HCT116 (cell line): ENCODE measurements around the gene TSPO. TPM values are rescaled to one million over a fixed set of nuclear protein-coding genes. Genes with fewer than 3 reads are reported as not detected.

Experiments
- ATAC-seq: fragments of 200-7000 bp; cut with Tn5 transposase; 2 replicates; pipeline ENCODE4 v1.9.1; 2020; ENCODE audit warnings: mild to moderate bottlenecking, moderate library complexity
- BruUV-seq: library from RNA; stranded (reverse); fragments of 400-500 nt; replicated peaks from 2 replicates; lab custom pipeline; 2021; lab: Mats Ljungman, UMichigan
- CTCF ChIA-PET: fragments of 300-600 bp; sonication (Branson Sonifier 250); formaldehyde crosslinking; loops from one replicate; lab custom pipeline; 2021; ENCODE audit warnings: antibody characterized with exemption; lab: Charles Lee
- POLR2A ChIA-PET: fragments of 300-600, 350-600 bp; sonication (Branson Sonifier 250); formaldehyde crosslinking; loops from one replicate; lab custom pipeline; 2021; ENCODE audit warnings: antibody characterized with exemption; lab: Charles Lee
- RAD21 ChIA-PET, 2 experiments: fragments of 300-600 bp; sonication (Branson Sonifier 250); formaldehyde crosslinking; loops; one replicate each; lab custom pipeline; 2023; ENCODE audit warnings: low total read pairs in 2 of 2; ENCODE audit not compliant: uncharacterized antibody in 2 of 2, unreplicated experiment in 2 of 2, low non-redundant PET in 1 of 2; lab: Charles Lee
- DNase-seq: peaks from one replicate; pipeline ENCODE4 v3.0.0-alpha.2; 2010; ENCODE audit warnings: low read depth, low spot score
- H2AFZ ChIP-seq: fragments of 200-600 bp; shearing (Covaris generic), sonication (generic); 2 replicates; pipeline ENCODE4 v1.6.1; 2017; ENCODE audit warnings: low read depth, mixed run types, mixed read lengths, antibody characterized with exemption, low read length; ENCODE audit not compliant: poor library complexity, severe bottlenecking
- H3K27ac ChIP-seq: 2 replicates; pipeline ENCODE4 v1.5.1; 2012; ENCODE audit warnings: low read depth, low read length
- H3K27me3 ChIP-seq: fragments of 200-600 bp; sonication (generic); 2 replicates; pipeline ENCODE4 v1.6.1; 2016; ENCODE audit warnings: mixed run types, low read length, mixed read lengths; ENCODE audit not compliant: insufficient read depth
- H3K36me3 ChIP-seq, 2 experiments: fragments of 200-500 bp in 1 of 2; fragments of 200-600 bp in 1 of 2; sonication (Bioruptor generic) in 1 of 2; sonication (generic) in 1 of 2; 2 replicates each; pipeline versions ENCODE4 v1.5.1 to v1.6.1; 2014 to 2016; ENCODE audit warnings: low read length in 2 of 2, inconsistent platforms in 1 of 2, mixed read lengths in 1 of 2, mixed run types in 1 of 2; ENCODE audit not compliant: insufficient read depth in 2 of 2, control insufficient read depth in 1 of 2
- H3K4me1 ChIP-seq, 2 experiments: fragments of 200-600 bp in 1 of 2; sonication (generic) in 1 of 2; 2 replicates each; pipeline versions ENCODE4 v1.5.1 to v1.6.1; 2012 to 2017; ENCODE audit warnings: low read length in 2 of 2, inconsistent platforms in 1 of 2, mild to moderate bottlenecking in 1 of 2, mixed read lengths in 1 of 2, mixed run types in 1 of 2, moderate library complexity in 1 of 2; ENCODE audit not compliant: insufficient read depth in 2 of 2, control insufficient read depth in 1 of 2
- H3K4me2 ChIP-seq: fragments of 200-600 bp; sonication (generic); 2 replicates; pipeline ENCODE4 v1.6.1; 2017; ENCODE audit warnings: mixed run types, low read length, mixed read lengths
- H3K4me3 ChIP-seq, 2 experiments: fragments of 200-600 bp in 1 of 2; sonication (generic) in 1 of 2; replicated peaks in 1 of 2; 2 replicates each; pipeline ENCODE4 v1.5.1; 2011 to 2016; ENCODE audit warnings: low read length in 2 of 2, control low read depth in 1 of 2, low read depth in 1 of 2, mild to moderate bottlenecking in 1 of 2, mixed read lengths in 1 of 2, mixed run types in 1 of 2
- H3K79me2 ChIP-seq: fragments of 200-600 bp; sonication (generic); 2 replicates; pipeline ENCODE4 v1.6.1; 2017; ENCODE audit warnings: mild to moderate bottlenecking, mixed run types, low read length, moderate library complexity, mixed read lengths; ENCODE audit not compliant: insufficient read depth
- H3K9ac ChIP-seq: fragments of 200-600 bp; sonication (generic); 2 replicates; pipeline ENCODE4 v1.6.1; 2016; ENCODE audit warnings: low read length, mixed read lengths
- H3K9me2 ChIP-seq: fragments of 200-600 bp; sonication (generic), shearing (Covaris generic); 2 replicates; pipeline ENCODE4 v1.6.1; 2017; ENCODE audit warnings: mixed run types, mild to moderate bottlenecking, moderate library complexity; ENCODE audit not compliant: insufficient read depth
- H3K9me3 ChIP-seq, 2 experiments: fragments of 200-500 bp in 1 of 2; fragments of 200-600 bp in 1 of 2; sonication (Bioruptor generic) in 1 of 2; sonication (generic) in 1 of 2; 2 replicates each; pipeline ENCODE4 v1.6.1; 2014 to 2017; ENCODE audit warnings: low read length in 2 of 2, mixed read lengths in 2 of 2, inconsistent platforms in 1 of 2, low read depth in 1 of 2, mild to moderate bottlenecking in 1 of 2, mixed run types in 1 of 2, moderate library complexity in 1 of 2; ENCODE audit not compliant: control insufficient read depth in 1 of 2, insufficient read depth in 1 of 2
- H4K20me1 ChIP-seq: fragments of 200-600 bp; sonication (generic), shearing (Covaris generic); 2 replicates; pipeline ENCODE4 v1.6.1; 2017; ENCODE audit warnings: mixed run types, mild to moderate bottlenecking, moderate library complexity; ENCODE audit not compliant: insufficient read depth
- CEBPB ChIP-seq: IDR thresholded peaks from 2 replicates; pipeline ENCODE4 v1.6.1; 2012; ENCODE audit warnings: low read depth
- CTCF ChIP-seq, 3 experiments: fragments of 200-600 bp in 1 of 3; sonication (generic) in 1 of 3; IDR thresholded peaks in 2 of 3; conservative IDR thresholded peaks in 1 of 3; 2 replicates each; pipeline ENCODE4 v1.5.1; 2012 to 2017; ENCODE audit warnings: low read depth in 2 of 3, low read length in 2 of 3, antibody characterized with exemption in 1 of 3, borderline replicate concordance in 1 of 3, control low read depth in 1 of 3, mild to moderate bottlenecking in 1 of 3, mixed read lengths in 1 of 3, mixed run types in 1 of 3, moderate library complexity in 1 of 3; ENCODE audit not compliant: insufficient read depth in 1 of 3
- EGR1 ChIP-seq: IDR thresholded peaks from 2 replicates; pipeline ENCODE4 v1.6.1; 2012; ENCODE audit warnings: low read depth
- ELF1 ChIP-seq: IDR thresholded peaks from 2 replicates; pipeline ENCODE4 v1.6.1; 2012; ENCODE audit warnings: low read depth, borderline replicate concordance
- EZH2 ChIP-seq: fragments of 200-600 bp; sonication (generic); IDR thresholded peaks from 2 replicates; pipeline ENCODE4 v1.6.1; 2017; ENCODE audit warnings: antibody characterized with exemption, mixed run types
- EZH2phosphoT487 ChIP-seq: fragments of 200-600 bp; IDR thresholded peaks from 2 replicates; pipeline ENCODE4 v1.6.1; 2018; ENCODE audit warnings: antibody characterized with exemption, borderline replicate concordance
- JUND ChIP-seq: IDR thresholded peaks from 2 replicates; pipeline ENCODE4 v1.6.1; 2012
- MAX ChIP-seq: IDR thresholded peaks from 2 replicates; pipeline ENCODE4 v1.6.1; 2012
- POLR2A ChIP-seq: IDR thresholded peaks from 2 replicates; pipeline ENCODE4 v1.7.0; 2011; ENCODE audit warnings: borderline replicate concordance; ENCODE audit not compliant: insufficient read depth, insufficient read length; ENCODE audit errors: extremely low read depth
- POLR2AphosphoS5 ChIP-seq: IDR thresholded peaks from 2 replicates; pipeline ENCODE4 v1.6.1; 2011; ENCODE audit warnings: mild to moderate bottlenecking, low read depth, low read length, moderate library complexity
- RAD21 ChIP-seq: IDR thresholded peaks from 2 replicates; pipeline ENCODE4 v1.6.1; 2012; ENCODE audit warnings: low read depth, mild to moderate bottlenecking
- SP1 ChIP-seq: IDR thresholded peaks from 2 replicates; pipeline ENCODE4 v1.6.1; 2012; ENCODE audit warnings: low read depth
- SRF ChIP-seq: IDR thresholded peaks from 2 replicates; pipeline ENCODE4 v1.6.1; 2012; ENCODE audit warnings: low read depth
- YY1 ChIP-seq: IDR thresholded peaks from 2 replicates; pipeline ENCODE4 v1.6.1; 2011; ENCODE audit warnings: low read length, low read depth, moderate library complexity, mild to moderate bottlenecking; ENCODE audit not compliant: insufficient replicate concordance; ENCODE audit errors: extremely low read depth
- ZFX ChIP-seq: fragments of 450-650 bp; IDR thresholded peaks from 2 replicates; pipeline ENCODE4 v1.6.1; 2017
- ZNF274 ChIP-seq: fragments of 200-500 bp; sonication (Bioruptor generic); IDR thresholded peaks from 2 replicates; pipeline ENCODE4 v1.6.1; 2014; ENCODE audit warnings: mild to moderate bottlenecking, low read depth, low read length, inconsistent platforms
- intact Hi-C: fragments of 100-400 bp; cut with micrococcal nuclease; formaldehyde crosslinking; loops from 2 replicates; pipeline ENCODE4 v1.10.0; 2022
- total RNA-seq: library from RNA; stranded (reverse); gene quantifications from one replicate; pipeline ENCODE4 v1.2.1, GENCODE V29; 2021; ENCODE audit not compliant: unreplicated experiment

Gene TSPO
- total RNA-seq, 1 experiment from 2014 or later: 192 TPM

- Histone ChIP-seq H3K27ac (peak overlapping the region; percentile 74; the same call in 1 of the 2 replicates), H3K9me3 (no peaks in the 10 kb centered on the region), H3K27me3 (no peaks in the 10 kb centered on the region)
- peak; percentile 80 for ATAC-seq
- intact Hi-C loops: no loop called here
- no TSS peak for BruUV-seq
- RAD21 ChIA-PET: interaction anchor here in 1 of 2 experiments (0.7 kb wide), 1 partner anchor 35 kb away, joined by 4 read pairs; no protein-coding TSS in a partner anchor
- TF ChIP-seq ELF1 (no peak), POLR2A (no peak), CEBPB (no peak), CTCF (IDR thresholded peaks at IDR 0.05 in 2 of 3, conservative IDR thresholded peaks at IDR 0.05 in 1 of 3; ENCODE audit: borderline replicate concordance in 1 of 3, insufficient read depth in 1 of 3, low read depth in 2 of 3, low read length in 2 of 3) (no peak), RAD21 (peak; percentile 11; the same call in 1 of the 2 replicates), YY1 (peak; percentile 47), POLR2AphosphoS5 (no peak), EZH2 (no peak), MAX (peak; percentile 80), ZFX (peak; percentile 53; the same call in 1 of the 2 replicates), ZNF274 (no peak), EGR1 (peak; percentile 66), SRF (no peak), JUND (no peak), SP1 (peak; percentile 59), EZH2phosphoT487 (no peak)
- TF ChIP-seq, all 23 proteins: peak for 6
- ChIA-PET POLR2A (interaction anchor here (1.5 to 5.4 kb wide), 3 partner anchors 10 to 497 kb away, joined by 5 to 28 read pairs (median 8); partner anchors contain the start of gene POLDIP3), CTCF (no interaction called here)
- H3K9me2 ChIP-seq: no peaks in the 10 kb centered on the region
- H4K20me1 ChIP-seq: no peaks in the 10 kb centered on the region
- H3K9ac ChIP-seq: peak overlapping the region; percentile 76
- H3K36me3 ChIP-seq: no peaks in the 10 kb centered on the region
- no peak for DNase-seq
- no peak overlapping the region for H2AFZ ChIP-seq
- peak overlapping the region; percentile 97 for H3K4me2 ChIP-seq
- H3K4me3 ChIP-seq: peak overlapping the region; percentile 65 to 83
- peaks cover 24% of the 10 kb centered on the region; the same call in 1 of the 2 replicates for H3K79me2 ChIP-seq
- H3K4me1 ChIP-seq: peaks cover 8 to 18% of the 10 kb centered on the region in 2 experiments
These were observed 40.3 kb upstream of the TSPO start for GRCh38 chr22:43110927-43111623.
